ENCODE measurements around the gene FMN1. TPM values are rescaled to one million over a fixed set of nuclear protein-coding genes. Genes with fewer than 3 reads are reported as not detected.

The FMN1 gene
- total and polyA plus RNA-seq, 2 of the 13 experiments (the other 11 are each of a cell fraction or from before 2014, with no cell fraction given), result 0.20 to 0.60 TPM

DNA sequence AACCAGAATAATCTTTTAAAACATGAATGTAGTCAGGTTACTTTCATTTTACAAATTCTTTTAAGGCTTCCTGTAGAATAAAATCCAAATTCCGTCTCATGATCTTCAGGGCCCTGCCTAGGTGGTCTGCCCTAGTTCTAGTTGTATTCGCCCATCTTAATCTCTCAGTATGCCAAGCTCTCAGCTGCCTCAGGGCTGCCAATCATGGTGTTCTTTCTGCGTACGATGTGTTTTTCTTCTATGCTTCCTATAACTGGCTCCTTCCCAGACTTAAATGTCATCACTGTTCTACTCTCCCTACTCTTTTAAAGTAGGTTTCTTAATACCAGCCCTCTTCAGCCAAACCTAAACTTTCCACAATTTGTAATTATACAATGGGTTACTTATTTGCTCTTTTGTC, 369.3 kb downstream of the FMN1 start:
- no TSS peak for BruUV-seq (replicated peaks)
- Histone ChIP-seq H3K4me2 (ENCODE audit: low read depth, low read length) (no peak overlapping the region), H3K79me2 (ENCODE audit: insufficient read depth, low read length) (no peaks in the 10 kb centered on the region), H3K4me3 (replicated peaks in 1 of 3; ENCODE audit: insufficient read depth in 1 of 3, low read depth in 2 of 3, low read length in 3 of 3) (no peak overlapping the region), H3K4me1 (ENCODE audit: insufficient read depth, low read length) (no peaks in the 10 kb centered on the region), H2AFZ (ENCODE audit: low read length) (no peak overlapping the region), H3K27me3 (ENCODE audit: control insufficient read depth in 1 of 2, insufficient read depth in 2 of 2, low read length in 2 of 2) (no peaks in the 10 kb centered on the region), H3K9me3 (ENCODE audit: low read length) (no peaks in the 10 kb centered on the region), H3K36me3 (replicated peaks in 1 of 2; ENCODE audit: control insufficient read depth in 1 of 2, insufficient read depth in 2 of 2, low read length in 2 of 2) (no peaks in the 10 kb centered on the region), H3K27ac (ENCODE audit: extremely low read length, insufficient read depth, low read length) (no peak overlapping the region), H3K9ac (ENCODE audit: insufficient read depth, low read depth, low read length) (no peak overlapping the region), H4K20me1 (ENCODE audit: insufficient read depth, low read length) (no peaks in the 10 kb centered on the region)
- POLR2A ChIA-PET, result no interaction called here
- WGBS (ENCODE audit: low lambda C conversion rate), result 80% methylated on average over 4 of the region's 4 CpGs
- CTCF ChIA-PET (ENCODE audit: low intra/inter-chr PET ratio, low total read pairs), result no interaction called here
- intact Hi-C loops (cut with micrococcal nuclease; ENCODE audit: unreplicated experiment), result no loop called here
- in situ Hi-C loops (cut with HindIII; ENCODE audit: extremely low pct_ligation_motif_present, low pct_unique_long_range_greater_than_20kb), result no loop called here
- no peak for DNase-seq (ENCODE audit: low spot score)
- ATAC-seq, result no peak
- FAIRE-seq, result no peak
- no peak for TF ChIP-seq HNF4A (CRISPR knock-in tag; IDR thresholded peaks at IDR 0.05)
- TF ChIP-seq, protein P1, sequence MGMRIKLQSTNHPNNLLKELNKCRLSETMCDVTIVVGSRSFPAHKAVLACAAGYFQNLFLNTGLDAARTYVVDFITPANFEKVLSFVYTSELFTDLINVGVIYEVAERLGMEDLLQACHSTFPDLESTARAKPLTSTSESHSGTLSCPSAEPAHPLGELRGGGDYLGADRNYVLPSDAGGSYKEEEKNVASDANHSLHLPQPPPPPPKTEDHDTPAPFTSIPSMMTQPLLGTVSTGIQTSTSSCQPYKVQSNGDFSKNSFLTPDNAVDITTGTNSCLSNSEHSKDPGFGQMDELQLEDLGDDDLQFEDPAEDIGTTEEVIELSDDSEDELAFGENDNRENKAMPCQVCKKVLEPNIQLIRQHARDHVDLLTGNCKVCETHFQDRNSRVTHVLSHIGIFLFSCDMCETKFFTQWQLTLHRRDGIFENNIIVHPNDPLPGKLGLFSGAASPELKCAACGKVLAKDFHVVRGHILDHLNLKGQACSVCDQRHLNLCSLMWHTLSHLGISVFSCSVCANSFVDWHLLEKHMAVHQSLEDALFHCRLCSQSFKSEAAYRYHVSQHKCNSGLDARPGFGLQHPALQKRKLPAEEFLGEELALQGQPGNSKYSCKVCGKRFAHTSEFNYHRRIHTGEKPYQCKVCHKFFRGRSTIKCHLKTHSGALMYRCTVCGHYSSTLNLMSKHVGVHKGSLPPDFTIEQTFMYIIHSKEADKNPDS (CRISPR knock-in tag; IDR thresholded peaks at IDR 0.05), result no peak
- no peak for TF ChIP-seq CREB1 (IDR thresholded peaks at IDR 0.05)
- TF ChIP-seq CREB1 (CRISPR knock-in tag; IDR thresholded peaks at IDR 0.05), result no peak
- TF ChIP-seq, protein P2, sequence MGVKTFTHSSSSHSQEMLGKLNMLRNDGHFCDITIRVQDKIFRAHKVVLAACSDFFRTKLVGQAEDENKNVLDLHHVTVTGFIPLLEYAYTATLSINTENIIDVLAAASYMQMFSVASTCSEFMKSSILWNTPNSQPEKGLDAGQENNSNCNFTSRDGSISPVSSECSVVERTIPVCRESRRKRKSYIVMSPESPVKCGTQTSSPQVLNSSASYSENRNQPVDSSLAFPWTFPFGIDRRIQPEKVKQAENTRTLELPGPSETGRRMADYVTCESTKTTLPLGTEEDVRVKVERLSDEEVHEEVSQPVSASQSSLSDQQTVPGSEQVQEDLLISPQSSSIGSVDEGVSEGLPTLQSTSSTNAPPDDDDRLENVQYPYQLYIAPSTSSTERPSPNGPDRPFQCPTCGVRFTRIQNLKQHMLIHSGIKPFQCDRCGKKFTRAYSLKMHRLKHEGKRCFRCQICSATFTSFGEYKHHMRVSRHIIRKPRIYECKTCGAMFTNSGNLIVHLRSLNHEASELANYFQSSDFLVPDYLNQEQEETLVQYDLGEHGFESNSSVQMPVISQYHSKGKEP (CRISPR knock-in tag; IDR thresholded peaks at IDR 0.05), result no peak
- TF ChIP-seq, protein P3, sequence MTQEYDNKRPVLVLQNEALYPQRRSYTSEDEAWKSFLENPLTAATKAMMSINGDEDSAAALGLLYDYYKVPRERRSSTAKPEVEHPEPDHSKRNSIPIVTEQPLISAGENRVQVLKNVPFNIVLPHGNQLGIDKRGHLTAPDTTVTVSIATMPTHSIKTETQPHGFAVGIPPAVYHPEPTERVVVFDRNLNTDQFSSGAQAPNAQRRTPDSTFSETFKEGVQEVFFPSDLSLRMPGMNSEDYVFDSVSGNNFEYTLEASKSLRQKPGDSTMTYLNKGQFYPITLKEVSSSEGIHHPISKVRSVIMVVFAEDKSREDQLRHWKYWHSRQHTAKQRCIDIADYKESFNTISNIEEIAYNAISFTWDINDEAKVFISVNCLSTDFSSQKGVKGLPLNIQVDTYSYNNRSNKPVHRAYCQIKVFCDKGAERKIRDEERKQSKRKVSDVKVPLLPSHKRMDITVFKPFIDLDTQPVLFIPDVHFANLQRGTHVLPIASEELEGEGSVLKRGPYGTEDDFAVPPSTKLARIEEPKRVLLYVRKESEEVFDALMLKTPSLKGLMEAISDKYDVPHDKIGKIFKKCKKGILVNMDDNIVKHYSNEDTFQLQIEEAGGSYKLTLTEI (CRISPR knock-in tag; conservative IDR thresholded peaks at IDR 0.05), result no peak
- no peak for TF ChIP-seq HMG20A (CRISPR knock-in tag; IDR thresholded peaks at IDR 0.05; ENCODE audit: borderline replicate concordance)
- no peak for TF ChIP-seq MYNN (CRISPR knock-in tag; IDR thresholded peaks at IDR 0.05; ENCODE audit: low read depth)
- no peak for TF ChIP-seq AGO2 (optimal IDR thresholded peaks at IDR 0.05; ENCODE audit: low read depth, low read length)
- TF ChIP-seq ZNF839 (CRISPR knock-in tag; IDR thresholded peaks at IDR 0.05; ENCODE audit: borderline replicate concordance), result no peak
- TF ChIP-seq ZNF282 (IDR thresholded peaks at IDR 0.05; ENCODE audit: partially characterized antibody), result no peak
- TF ChIP-seq ZNF607 (CRISPR knock-in tag; IDR thresholded peaks at IDR 0.05; ENCODE audit: borderline replicate concordance), result no peak
- TF ChIP-seq ZSCAN20 (CRISPR knock-in tag; IDR thresholded peaks at IDR 0.05; ENCODE audit: borderline replicate concordance), result no peak
- TF ChIP-seq ZNF101 (CRISPR knock-in tag; IDR thresholded peaks at IDR 0.05; ENCODE audit: borderline replicate concordance, low read depth), result no peak
- no peak for TF ChIP-seq PHF5A (CRISPR knock-in tag; IDR thresholded peaks at IDR 0.05; ENCODE audit: low read depth, unreplicated experiment)
- TF ChIP-seq, protein P4, sequence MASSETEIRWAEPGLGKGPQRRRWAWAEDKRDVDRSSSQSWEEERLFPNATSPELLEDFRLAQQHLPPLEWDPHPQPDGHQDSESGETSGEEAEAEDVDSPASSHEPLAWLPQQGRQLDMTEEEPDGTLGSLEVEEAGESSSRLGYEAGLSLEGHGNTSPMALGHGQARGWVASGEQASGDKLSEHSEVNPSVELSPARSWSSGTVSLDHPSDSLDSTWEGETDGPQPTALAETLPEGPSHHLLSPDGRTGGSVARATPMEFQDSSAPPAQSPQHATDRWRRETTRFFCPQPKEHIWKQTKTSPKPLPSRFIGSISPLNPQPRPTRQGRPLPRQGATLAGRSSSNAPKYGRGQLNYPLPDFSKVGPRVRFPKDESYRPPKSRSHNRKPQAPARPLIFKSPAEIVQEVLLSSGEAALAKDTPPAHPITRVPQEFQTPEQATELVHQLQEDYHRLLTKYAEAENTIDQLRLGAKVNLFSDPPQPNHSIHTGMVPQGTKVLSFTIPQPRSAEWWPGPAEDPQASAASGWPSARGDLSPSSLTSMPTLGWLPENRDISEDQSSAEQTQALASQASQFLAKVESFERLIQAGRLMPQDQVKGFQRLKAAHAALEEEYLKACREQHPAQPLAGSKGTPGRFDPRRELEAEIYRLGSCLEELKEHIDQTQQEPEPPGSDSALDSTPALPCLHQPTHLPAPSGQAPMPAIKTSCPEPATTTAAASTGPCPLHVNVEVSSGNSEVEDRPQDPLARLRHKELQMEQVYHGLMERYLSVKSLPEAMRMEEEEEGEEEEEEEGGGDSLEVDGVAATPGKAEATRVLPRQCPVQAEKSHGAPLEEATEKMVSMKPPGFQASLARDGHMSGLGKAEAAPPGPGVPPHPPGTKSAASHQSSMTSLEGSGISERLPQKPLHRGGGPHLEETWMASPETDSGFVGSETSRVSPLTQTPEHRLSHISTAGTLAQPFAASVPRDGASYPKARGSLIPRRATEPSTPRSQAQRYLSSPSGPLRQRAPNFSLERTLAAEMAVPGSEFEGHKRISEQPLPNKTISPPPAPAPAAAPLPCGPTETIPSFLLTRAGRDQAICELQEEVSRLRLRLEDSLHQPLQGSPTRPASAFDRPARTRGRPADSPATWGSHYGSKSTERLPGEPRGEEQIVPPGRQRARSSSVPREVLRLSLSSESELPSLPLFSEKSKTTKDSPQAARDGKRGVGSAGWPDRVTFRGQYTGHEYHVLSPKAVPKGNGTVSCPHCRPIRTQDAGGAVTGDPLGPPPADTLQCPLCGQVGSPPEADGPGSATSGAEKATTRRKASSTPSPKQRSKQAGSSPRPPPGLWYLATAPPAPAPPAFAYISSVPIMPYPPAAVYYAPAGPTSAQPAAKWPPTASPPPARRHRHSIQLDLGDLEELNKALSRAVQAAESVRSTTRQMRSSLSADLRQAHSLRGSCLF (CRISPR knock-in tag; IDR thresholded peaks at IDR 0.05; ENCODE audit: borderline replicate concordance), result no peak

Measured in HepG2 (cell line).